ENCODE data around the gene CDH2.

CDH2 gene

DNA sequence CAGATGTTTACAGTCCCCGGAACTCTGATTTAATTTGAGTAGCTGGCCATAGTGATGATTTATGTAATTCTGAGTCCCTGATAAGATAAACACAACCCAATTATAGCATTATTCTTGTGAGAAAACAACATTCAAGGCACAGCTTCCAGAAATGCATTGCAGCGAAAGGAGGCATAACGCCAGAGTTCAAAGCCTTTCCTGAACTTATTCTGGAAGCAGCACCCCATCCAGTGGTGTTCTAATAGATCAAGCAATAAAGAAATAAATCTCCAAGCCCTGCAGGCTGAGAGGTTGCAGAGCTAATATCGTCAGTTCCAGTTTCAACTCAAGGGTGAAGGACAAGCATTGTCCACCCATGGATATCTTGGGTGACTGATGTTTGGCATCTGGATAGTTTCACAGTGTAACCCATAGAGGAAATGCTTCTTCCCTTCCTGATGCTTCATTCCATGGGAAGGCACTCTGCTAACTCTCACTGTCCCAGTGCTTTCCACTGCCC lies 18.8 kb downstream of the CDH2 start:
- TF ChIP-seq GATA3 (IDR thresholded peaks at IDR 0.05; ENCODE audit: low read depth, low read length) = peak; percentile 72
- peak; percentile 73 for TF ChIP-seq GATA2 (IDR thresholded peaks at IDR 0.05; ENCODE audit: low read depth, low read length)

DNA sequence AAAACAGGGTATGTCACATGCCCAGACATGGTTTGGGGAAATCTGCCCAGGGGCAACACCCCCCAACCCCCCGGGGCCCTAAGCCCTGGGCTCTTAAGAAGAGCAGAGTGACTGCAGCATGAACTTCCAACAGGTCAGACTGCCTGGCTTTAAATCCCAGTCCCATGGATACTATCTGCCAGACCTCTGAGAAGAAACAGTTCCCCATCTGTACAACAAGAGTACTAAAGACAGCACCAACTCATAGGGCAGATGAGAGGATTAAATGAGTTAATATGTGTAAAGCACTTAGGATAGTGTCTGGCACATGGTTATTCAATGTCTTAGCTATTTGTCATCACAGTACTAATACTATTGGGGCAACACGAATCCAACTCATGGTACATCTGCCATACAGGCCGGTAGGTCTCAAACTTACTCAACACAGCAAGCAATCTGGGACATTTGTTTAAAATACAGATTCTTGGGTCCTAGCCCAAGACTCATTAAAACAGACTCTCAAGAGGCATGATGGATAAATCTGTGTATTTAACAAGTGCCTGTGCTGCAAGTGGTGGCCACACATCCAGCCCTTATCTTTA lies 23.4 kb downstream of the CDH2 start:
- TF ChIP-seq GATA3 (IDR thresholded peaks at IDR 0.05; ENCODE audit: low read depth, low read length) (no peak), GATA2 (IDR thresholded peaks at IDR 0.05; ENCODE audit: low read depth, low read length) (no peak)

DNA sequence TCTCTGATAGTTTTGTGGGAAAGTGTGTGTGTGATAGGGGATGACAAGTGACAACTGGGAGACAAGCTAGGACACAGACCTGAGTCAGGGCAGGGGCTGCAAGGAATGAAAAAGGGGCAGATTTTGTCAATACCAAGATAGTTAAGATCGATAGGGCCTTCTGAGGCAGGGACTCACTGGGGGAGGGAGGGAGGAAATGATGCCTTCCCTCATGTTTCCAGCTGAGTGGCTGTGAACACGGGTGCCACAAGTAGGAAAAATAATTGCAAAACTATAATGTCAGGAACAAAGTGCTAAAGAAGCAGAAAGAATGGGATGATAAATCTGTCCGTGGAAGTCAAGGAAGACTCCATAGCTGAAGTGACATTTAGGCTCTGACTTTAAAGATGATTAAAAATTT lies 24.2 kb downstream of the CDH2 start:
- TF ChIP-seq GATA2 (IDR thresholded peaks at IDR 0.05; ENCODE audit: low read depth, low read length) (no peak), GATA3 (IDR thresholded peaks at IDR 0.05; ENCODE audit: low read depth, low read length) (no peak)

DNA sequence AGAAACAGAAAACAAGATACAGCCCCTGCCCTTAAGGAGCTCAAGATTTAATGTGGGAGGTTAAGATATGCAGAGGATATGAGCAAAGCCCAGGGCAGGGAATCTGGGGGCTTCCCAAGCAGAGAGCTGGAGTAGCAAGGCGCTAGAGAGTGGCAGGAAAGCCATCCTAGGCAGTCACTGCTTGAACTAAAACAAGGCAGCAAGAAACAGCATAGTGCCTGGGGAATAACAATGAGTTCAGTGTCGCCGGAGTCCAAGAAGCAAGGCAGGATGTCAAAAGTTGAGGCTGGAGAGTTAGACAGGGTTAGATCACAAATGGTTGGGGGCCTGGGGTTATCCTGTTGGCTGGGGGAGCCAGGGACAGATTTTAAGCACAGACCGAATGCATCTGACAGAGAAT lies 24.6 kb downstream of the CDH2 start:
- TF ChIP-seq GATA2 (IDR thresholded peaks at IDR 0.05; ENCODE audit: low read depth, low read length) (no peak), GATA3 (IDR thresholded peaks at IDR 0.05; ENCODE audit: low read depth, low read length) (no peak)

DNA sequence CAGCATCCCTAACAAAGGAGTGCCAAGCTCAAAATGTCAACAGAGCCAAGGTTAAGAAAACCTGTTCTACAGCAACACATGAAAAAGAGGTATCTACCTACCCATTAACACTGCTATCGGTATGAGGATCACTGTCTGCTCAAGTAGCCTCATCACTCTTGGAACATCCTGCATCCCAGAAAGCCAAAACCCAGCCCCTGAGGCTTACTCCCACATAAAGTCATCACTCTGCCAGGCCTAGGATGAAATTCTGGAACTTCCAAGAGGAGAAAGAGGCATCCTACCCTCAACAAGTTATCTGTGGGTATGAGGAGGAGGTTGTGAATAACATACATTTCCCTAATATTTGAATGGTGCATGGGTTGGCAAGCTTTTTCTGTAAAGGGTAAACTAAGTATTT lies 25.5 kb downstream of the CDH2 start:
- no peak for TF ChIP-seq GATA2 (IDR thresholded peaks at IDR 0.05; ENCODE audit: low read depth, low read length)
- no peak for TF ChIP-seq GATA3 (IDR thresholded peaks at IDR 0.05; ENCODE audit: low read depth, low read length)

DNA sequence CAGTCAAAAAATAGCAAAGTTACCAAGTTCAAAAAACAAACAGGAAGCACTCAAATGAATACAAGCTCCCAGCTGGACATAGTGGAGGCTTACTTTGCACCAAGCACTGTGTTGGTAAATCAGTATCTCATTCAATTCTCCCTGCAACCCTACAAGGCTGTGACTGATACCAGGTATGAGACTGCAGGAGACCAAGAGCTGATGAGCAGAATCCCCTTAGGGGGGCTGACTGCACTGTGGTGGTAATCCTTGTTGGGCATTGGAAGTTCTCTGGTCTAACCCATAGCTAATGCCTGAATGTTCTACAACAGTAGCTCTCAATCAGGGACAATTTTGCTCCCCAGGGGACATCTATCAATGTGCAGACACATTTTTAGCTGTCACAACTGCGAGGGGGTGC lies 26.0 kb downstream of the CDH2 start:
- no peak for TF ChIP-seq GATA3 (IDR thresholded peaks at IDR 0.05; ENCODE audit: low read depth, low read length)
- no peak for TF ChIP-seq GATA2 (IDR thresholded peaks at IDR 0.05; ENCODE audit: low read depth, low read length)

- TF ChIP-seq GATA2 (IDR thresholded peaks at IDR 0.05; ENCODE audit: low read depth, low read length) (no peak), GATA3 (IDR thresholded peaks at IDR 0.05; ENCODE audit: low read depth, low read length) (no peak)
Observed at GRCh38 chr18:28149810-28150420, 27.0 kb downstream of the CDH2 start.

DNA sequence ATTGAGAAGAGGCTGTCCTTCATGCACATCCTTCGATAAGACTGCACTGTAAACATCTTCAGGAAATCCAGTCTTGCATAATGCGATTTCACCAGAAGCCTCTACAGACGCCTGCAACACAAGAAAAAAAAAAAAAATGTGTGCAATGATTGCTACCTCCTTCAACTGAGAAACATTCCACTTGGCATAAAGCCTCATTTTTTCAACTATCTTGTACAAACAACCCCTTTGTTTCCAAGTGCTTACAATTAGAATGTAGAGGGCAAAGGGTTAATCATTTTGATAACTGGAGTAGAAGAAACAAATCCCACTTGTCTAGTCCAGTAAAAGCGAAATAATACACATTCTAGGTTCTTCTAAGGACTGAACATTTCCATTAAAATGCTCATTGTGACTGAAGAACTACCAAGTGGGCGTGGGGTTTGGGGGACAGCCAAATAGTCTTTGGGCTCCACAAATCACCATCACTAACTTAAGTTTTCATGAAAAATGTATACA lies 29.2 kb downstream of the CDH2 start:
- TF ChIP-seq GATA3 (IDR thresholded peaks at IDR 0.05; ENCODE audit: low read depth, low read length) (no peak), GATA2 (IDR thresholded peaks at IDR 0.05; ENCODE audit: low read depth, low read length) (no peak)

DNA sequence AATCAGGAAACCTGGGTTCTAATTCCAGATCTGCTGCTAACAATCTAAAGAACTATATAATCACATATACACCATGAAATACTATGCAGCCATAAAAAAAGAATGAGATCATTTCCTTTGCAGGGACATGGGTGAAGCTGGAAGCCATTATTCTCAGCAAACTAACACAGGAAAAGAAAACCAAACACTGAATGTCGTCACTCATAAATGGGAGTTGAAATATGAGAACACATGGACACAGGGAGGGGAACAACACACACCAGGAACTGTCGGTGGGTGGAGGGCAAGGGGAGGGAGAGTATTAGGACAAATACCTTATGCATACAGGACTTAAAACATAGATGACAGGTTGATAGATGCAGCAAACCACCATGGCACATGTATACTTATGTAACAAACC lies 33.2 kb downstream of the CDH2 start:
- no peak for TF ChIP-seq GATA3 (IDR thresholded peaks at IDR 0.05; ENCODE audit: low read depth, low read length)
- no peak for TF ChIP-seq GATA2 (IDR thresholded peaks at IDR 0.05; ENCODE audit: low read depth, low read length)

DNA sequence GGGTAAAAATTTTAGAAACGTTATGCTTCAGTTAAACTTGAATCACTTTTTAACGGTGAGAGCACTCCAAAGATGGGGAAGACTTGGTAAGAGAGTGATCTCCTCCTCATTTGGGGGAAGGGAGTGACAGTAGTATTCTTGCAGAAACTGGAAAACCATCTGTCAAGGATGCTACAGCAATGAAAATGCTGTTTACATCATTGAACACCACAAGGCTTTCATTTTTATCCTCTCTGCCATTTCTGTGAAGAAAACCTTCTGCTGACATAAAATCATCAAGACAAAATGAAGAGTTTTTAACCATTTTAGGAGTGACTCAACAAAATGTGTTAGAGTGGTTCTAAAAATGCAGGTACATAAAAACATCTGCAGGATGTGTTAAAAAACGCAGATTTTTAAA lies 38.1 kb downstream of the CDH2 start:
- TF ChIP-seq GATA2 (IDR thresholded peaks at IDR 0.05; ENCODE audit: low read depth, low read length) (no peak), GATA3 (IDR thresholded peaks at IDR 0.05; ENCODE audit: low read depth, low read length) (no peak)

GRCh38 chr18:28136071-28136470 lies 40.9 kb downstream of the CDH2 start:
- TF ChIP-seq GATA2 (IDR thresholded peaks at IDR 0.05; ENCODE audit: low read depth, low read length) (no peak), GATA3 (IDR thresholded peaks at IDR 0.05; ENCODE audit: low read depth, low read length) (no peak)

- TF ChIP-seq GATA2 (IDR thresholded peaks at IDR 0.05; ENCODE audit: low read depth, low read length) = no peak
- no peak for TF ChIP-seq GATA3 (IDR thresholded peaks at IDR 0.05; ENCODE audit: low read depth, low read length)
Observed at GRCh38 chr18:28134774-28135173, 42.2 kb downstream of the CDH2 start.

DNA sequence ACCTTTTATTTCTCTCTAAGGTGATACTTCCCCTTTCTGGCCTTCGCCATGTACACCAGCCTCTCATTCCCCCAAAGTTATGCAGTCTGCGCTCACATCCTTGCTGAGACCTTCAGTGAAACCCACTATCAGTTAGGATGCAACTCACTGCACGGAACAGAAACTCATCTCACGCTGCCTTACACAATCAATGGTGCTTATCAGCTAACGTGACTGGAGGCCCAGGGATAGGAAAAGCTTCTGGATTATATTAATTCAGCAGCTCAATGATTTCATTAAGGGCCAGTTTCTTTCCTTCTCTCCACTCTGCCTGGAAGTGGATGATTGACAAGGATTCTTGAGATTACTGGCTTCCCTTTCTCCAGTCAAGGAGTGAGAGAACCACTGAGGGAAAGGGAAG lies 44.8 kb downstream of the CDH2 start:
- TF ChIP-seq GATA2 (IDR thresholded peaks at IDR 0.05; ENCODE audit: low read depth, low read length) = peak; percentile 84
- TF ChIP-seq GATA3 (IDR thresholded peaks at IDR 0.05; ENCODE audit: low read depth, low read length) = no peak

DNA sequence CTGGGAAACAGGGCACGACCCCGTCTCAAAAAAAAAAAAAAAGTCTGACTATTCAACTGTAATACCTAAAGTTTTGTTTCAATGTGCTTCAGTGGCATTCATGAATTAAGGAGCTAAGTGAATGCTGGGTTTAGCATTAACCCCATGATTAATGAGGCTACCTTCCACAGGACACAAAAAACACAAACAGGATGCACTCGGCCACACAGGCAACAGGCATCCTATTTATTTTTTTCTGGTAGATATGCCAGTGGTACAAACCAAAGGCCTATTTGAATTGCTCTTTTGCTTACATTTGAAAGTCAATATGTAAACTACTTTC lies 48.3 kb downstream of the CDH2 start:
- TF ChIP-seq GATA3 (IDR thresholded peaks at IDR 0.05; ENCODE audit: low read depth, low read length) = no peak
- TF ChIP-seq GATA2 (IDR thresholded peaks at IDR 0.05; ENCODE audit: low read depth, low read length) = no peak

All from SH-SY5Y (cell line).